Measurements from ENCODE around the gene TNFRSF18. TPM values are rescaled to one million over a fixed set of nuclear protein-coding genes. Genes with fewer than 3 reads are reported as not detected.

TNFRSF18 gene
- total and polyA plus RNA-seq, 7 donors, result 0.04 to 0.76 (median 0.20) TPM; not detected in 3

DNA sequence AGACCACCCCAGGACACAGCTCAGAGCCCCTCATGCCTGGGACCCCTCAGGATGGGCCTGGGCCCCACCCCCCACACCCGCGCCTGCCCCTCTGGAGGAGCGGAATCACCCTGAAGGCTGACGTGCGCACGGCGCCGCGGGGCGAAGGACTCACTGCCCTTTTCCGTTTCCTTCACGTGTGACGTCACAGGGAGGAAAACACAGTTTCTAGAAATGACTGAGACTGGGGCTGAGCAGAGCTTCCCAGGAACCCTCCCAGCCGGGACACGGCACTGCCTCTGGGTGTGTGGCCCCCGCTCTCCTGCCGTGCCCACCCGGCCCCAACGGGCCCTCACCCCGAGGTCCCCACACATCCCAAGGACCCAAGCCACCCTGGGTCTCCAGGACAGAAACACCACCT is 12.9 kb upstream of the TNFRSF18 start:
- 93 to 95% (median 95%) methylated on average over 20 of the region's 20 CpGs for WGBS, 3 donors
- no peaks in the 10 kb centered on the region for H3K27me3 ChIP-seq (ENCODE audit: insufficient read depth in 3 of 3, low read length in 2 of 3)
- peaks cover 0 to 76% of the 10 kb centered on the region in 2 donors for H3K36me3 ChIP-seq (ENCODE audit: insufficient read depth in 1 of 2, low read depth in 1 of 2)
- ATAC-seq (no peak), DNase-seq (no peak)
- intact Hi-C loops (cut with DNase I), result no loop called here
- H3K4me3 ChIP-seq, result no peak overlapping the region
- TF ChIP-seq, protein P1, sequence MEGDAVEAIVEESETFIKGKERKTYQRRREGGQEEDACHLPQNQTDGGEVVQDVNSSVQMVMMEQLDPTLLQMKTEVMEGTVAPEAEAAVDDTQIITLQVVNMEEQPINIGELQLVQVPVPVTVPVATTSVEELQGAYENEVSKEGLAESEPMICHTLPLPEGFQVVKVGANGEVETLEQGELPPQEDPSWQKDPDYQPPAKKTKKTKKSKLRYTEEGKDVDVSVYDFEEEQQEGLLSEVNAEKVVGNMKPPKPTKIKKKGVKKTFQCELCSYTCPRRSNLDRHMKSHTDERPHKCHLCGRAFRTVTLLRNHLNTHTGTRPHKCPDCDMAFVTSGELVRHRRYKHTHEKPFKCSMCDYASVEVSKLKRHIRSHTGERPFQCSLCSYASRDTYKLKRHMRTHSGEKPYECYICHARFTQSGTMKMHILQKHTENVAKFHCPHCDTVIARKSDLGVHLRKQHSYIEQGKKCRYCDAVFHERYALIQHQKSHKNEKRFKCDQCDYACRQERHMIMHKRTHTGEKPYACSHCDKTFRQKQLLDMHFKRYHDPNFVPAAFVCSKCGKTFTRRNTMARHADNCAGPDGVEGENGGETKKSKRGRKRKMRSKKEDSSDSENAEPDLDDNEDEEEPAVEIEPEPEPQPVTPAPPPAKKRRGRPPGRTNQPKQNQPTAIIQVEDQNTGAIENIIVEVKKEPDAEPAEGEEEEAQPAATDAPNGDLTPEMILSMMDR (IDR thresholded peaks at IDR 0.05), result no peak
- no peak overlapping the region for H3K27ac ChIP-seq
- H3K4me1 ChIP-seq, result no peaks in the 10 kb centered on the region
- H3K9me3 ChIP-seq, result no peaks in the 10 kb centered on the region

DNA sequence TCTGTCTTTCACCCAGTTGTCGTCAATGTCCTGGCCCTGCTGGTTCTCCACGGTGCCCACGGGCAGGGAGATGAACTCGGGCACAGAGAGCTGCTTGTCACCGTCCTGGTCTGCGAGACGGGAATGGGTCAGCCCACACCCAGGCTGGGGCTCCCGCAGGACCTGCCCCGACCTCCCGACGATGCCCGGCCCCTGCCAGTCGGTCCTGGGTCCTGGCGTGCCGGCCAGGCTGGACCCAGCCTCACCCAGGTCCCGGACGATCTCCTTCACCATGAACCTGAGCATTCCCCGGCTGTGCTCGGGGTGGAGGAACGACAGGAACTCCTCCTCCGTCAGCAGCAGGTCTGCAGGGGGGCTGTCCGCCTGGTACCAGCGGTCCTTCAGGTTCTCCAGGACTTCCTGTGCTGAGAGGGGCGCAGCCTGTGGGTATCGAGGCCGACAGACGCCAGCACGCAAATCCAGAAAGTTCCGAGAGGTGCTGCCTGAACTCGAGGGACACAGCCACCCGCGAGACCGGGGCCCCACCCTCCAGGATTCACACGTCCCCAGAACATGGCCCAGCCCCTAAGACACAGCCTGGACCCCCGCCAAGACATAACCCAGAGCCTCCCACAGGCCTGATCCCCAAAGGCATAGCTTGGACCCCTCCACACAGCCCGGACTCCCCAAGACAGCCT is 12.3 kb upstream of the TNFRSF18 start:
- no peak overlapping the region for H3K27ac ChIP-seq

DNA sequence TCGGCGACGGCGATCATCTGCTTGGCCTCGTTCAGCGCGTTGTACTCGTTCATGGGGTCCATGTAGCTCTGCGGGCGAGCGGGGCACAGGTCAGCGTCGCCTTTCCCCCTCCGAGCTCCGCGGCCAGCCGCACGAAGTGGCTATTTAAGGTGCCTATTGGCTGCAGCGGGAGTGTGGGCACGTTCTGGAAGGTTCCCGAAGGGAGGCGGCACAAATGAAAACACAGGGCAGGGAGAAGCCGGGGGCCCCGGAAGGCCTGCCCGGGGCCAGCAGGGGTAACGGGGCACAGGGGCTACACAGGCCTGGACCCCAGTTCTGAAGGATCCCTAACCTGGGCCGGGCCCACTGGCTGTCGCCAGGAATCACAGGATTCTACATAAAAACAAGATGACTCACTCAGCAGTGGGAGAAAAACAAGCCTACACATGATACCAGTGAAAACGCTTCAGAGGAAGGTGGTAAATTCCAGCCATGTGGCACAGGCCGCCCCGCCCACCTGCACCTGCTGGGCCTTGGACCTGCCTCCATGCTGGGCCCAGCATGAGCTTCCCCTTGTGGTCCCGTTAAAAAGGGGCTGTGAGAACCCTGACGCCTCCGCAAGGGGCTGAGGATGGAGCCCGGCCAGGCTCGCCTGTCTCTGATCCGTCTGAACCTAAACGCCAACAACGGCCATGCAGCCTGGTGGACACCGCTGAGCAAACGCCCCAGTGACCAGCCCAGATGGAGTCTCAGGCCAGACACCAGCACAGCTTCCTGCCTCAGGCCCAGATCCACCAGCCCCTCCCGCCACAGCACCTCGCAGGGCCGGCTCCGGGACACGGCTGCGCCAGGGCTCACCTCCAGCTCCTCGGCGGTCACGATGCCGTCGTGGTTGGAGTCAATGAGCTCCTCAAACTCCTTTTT is 11.5 kb upstream of the TNFRSF18 start:
- 85 to 90% (median 87%) methylated on average over 52 of the region's 52 CpGs for WGBS, 3 donors
- TF ChIP-seq, protein P1 (IDR thresholded peaks at IDR 0.05), result no peak
- Histone ChIP-seq H3K36me3 (ENCODE audit: insufficient read depth in 1 of 2, low read depth in 1 of 2) (peaks cover 0 to 63% of the 10 kb centered on the region in 2 donors), H3K4me3 (no peak overlapping the region), H3K4me1 (no peaks in the 10 kb centered on the region), H3K9me3 (no peaks in the 10 kb centered on the region), H3K27ac (no peak overlapping the region), H3K27me3 (ENCODE audit: insufficient read depth in 3 of 3, low read length in 2 of 3) (no peaks in the 10 kb centered on the region)
- intact Hi-C loops (cut with DNase I), result no loop called here
- DNase-seq (no peak), ATAC-seq (peak in 1 of 4 donors; percentile 25)

More for the DNA sequence above, 12.3 kb upstream of the TNFRSF18 start:
- Histone ChIP-seq H3K4me1 (no peaks in the 10 kb centered on the region), H3K36me3 (ENCODE audit: insufficient read depth in 1 of 2, low read depth in 1 of 2) (peaks cover 0 to 70% of the 10 kb centered on the region in 2 donors), H3K9me3 (no peaks in the 10 kb centered on the region), H3K4me3 (no peak overlapping the region), H3K27me3 (ENCODE audit: insufficient read depth in 3 of 3, low read length in 2 of 3) (no peaks in the 10 kb centered on the region)
- ATAC-seq (no peak), DNase-seq (no peak)
- WGBS, 3 donors, result 85 to 92% (median 89%) methylated on average over 34 to 36 of the region's 36 CpGs
- TF ChIP-seq, protein P1 (IDR thresholded peaks at IDR 0.05), result no peak
- intact Hi-C loops (cut with DNase I), result no loop called here

DNA sequence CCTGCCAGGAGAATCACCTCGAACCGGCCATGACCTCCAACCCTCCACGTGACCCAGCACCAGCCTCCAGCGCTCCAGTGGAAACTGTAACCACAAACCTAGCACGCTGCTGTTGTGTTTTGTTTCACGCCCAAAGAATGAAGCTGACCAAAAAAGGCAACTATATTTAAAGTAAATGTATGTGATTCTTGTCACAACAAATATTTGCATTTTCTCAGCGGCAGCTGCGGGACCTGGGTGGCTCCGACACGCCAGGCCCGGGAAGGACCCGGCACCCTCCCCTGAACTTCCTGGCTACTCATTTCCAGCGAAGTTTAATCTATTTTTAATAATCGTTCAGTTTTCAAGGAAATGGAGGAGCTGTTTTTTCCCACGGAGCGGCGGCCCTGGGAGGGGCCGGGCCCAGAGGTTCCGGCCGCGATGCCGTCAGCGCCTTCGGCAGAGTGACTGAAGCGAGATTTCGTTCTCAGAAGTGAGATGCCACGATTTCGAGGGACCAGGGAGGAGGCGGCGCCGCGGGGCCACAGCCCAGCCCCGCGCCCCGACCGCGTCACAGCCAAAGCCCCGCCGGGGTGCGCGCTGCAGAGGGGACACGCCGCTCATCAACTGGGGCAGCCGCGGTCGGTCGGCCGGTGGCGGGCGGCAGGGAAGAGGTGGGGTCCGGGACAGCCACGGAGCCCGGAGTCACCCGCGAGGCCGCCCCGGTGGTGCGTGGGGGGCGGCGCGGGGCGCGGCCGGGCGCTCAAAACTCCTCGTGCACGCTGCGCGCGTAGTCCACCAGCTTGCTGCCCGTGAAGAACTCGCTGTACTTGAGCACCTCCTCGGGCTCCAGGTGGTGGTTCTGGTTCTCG is 10.6 kb upstream of the TNFRSF18 start:
- TF ChIP-seq, protein P1 (IDR thresholded peaks at IDR 0.05), result no peak
- intact Hi-C loops (cut with DNase I), result no loop called here
- no peaks in the 10 kb centered on the region for H3K9me3 ChIP-seq
- peaks cover 0 to 54% of the 10 kb centered on the region in 2 donors for H3K36me3 ChIP-seq (ENCODE audit: insufficient read depth in 1 of 2, low read depth in 1 of 2)
- DNase-seq, result no peak
- H3K27ac ChIP-seq, result peak overlapping the region; percentile 30
- H3K4me1 ChIP-seq, result no peaks in the 10 kb centered on the region
- WGBS, 3 donors, result 82 to 89% (median 85%) methylated on average over 57 to 74 of the region's 74 CpGs
- no peak overlapping the region for H3K4me3 ChIP-seq
- no peak for ATAC-seq
- no peaks in the 10 kb centered on the region for H3K27me3 ChIP-seq (ENCODE audit: insufficient read depth in 3 of 3, low read length in 2 of 3)

Measured in psoas muscle (tissue), 8 donors.